DOHH2 (cell line): ENCODE measurements around the gene RICTOR.

ENCODE experiments used
- CTCF ChIP-seq: fragments of 200-600 bp; sonication (generic); IDR thresholded peaks from one replicate; pipeline ENCODE4 v1.5.1; 2014; ENCODE audit warnings: antibody characterized with exemption, mild to moderate bottlenecking, low read depth, low read length; ENCODE audit not compliant: poor library complexity, severe bottlenecking
- EZH2phosphoT487 ChIP-seq: fragments of 200-600 bp; sonication (generic); IDR thresholded peaks from 2 replicates; pipeline ENCODE4 v1.6.1; 2017; ENCODE audit warnings: borderline replicate concordance, mild to moderate bottlenecking, antibody characterized with exemption, low read length, moderate library complexity, mixed read lengths

GRCh38 chr5:39020458-39020857 lies 53.7 kb downstream of the RICTOR start:
- no peak for TF ChIP-seq CTCF
- no peak for TF ChIP-seq EZH2phosphoT487
